ENCODE results near the gene PCDHA4.

GRCh38 chr5:140808889-140809291 is 2.0 kb downstream of the PCDHA4 start:
- TF ChIP-seq CTCF (IDR thresholded peaks at IDR 0.05) (no peak), POLR2AphosphoS5 (IDR thresholded peaks at IDR 0.05) (no peak)

Measured in prostate gland (tissue), 2 donors.